ENCODE results near the gene TAF4.

DNA sequence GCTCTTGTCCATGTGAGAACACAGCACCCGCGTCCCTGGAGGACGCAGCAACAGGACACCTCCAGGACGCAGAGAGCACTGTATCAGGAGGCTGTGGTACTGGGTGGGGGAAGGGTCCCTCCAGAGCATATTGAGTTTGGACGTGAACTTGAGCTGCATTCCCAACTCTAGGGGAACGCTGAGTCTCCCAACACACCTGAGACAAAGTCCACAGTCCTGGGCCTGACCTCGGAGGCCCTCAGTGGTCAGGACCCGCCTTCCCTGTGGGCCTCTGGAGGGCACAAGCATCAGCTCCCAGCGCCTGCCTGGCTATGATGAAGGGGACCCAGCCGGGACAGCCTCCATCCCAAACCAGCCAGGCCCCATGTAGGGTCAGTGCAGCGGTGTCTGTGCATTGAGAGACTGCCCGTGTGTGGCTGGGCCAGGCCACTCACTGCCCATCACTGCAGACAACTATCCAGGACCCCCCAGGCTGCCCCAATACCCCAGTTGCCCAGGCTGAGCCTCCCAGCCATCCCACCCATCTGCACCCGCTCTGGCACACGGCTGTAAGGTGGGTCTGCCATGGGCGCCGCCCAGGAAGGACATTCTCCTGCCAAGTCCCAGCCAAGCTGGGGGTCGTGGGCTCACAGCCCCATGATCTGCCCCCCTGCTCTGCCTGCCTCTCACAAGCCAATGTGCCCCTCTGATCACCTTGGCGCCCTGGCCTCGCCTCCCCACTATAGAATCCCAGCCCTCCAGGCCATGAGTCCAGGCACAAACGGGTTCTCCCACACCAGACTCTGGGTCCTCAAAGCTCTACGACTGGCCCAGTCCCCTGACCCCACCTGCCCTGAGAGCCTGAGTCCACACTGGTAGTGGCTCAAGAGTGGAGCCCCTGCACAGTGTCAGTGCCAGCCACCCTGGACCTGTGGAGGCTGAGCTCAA lies 115.7 kb downstream of the TAF4 start:
- TF ChIP-seq TOX (CRISPR knock-in tag; IDR thresholded peaks at IDR 0.05; ENCODE audit: borderline replicate concordance), result no peak
- no peak for TF ChIP-seq ARNTL (CRISPR knock-in tag; IDR thresholded peaks at IDR 0.05; ENCODE audit: borderline replicate concordance, low read depth)
- no peak for TF ChIP-seq PPARA (CRISPR knock-in tag; IDR thresholded peaks at IDR 0.05; ENCODE audit: borderline replicate concordance)
- TF ChIP-seq ISL1 (CRISPR knock-in tag; IDR thresholded peaks at IDR 0.05), result no peak
- TF ChIP-seq, protein P1, sequence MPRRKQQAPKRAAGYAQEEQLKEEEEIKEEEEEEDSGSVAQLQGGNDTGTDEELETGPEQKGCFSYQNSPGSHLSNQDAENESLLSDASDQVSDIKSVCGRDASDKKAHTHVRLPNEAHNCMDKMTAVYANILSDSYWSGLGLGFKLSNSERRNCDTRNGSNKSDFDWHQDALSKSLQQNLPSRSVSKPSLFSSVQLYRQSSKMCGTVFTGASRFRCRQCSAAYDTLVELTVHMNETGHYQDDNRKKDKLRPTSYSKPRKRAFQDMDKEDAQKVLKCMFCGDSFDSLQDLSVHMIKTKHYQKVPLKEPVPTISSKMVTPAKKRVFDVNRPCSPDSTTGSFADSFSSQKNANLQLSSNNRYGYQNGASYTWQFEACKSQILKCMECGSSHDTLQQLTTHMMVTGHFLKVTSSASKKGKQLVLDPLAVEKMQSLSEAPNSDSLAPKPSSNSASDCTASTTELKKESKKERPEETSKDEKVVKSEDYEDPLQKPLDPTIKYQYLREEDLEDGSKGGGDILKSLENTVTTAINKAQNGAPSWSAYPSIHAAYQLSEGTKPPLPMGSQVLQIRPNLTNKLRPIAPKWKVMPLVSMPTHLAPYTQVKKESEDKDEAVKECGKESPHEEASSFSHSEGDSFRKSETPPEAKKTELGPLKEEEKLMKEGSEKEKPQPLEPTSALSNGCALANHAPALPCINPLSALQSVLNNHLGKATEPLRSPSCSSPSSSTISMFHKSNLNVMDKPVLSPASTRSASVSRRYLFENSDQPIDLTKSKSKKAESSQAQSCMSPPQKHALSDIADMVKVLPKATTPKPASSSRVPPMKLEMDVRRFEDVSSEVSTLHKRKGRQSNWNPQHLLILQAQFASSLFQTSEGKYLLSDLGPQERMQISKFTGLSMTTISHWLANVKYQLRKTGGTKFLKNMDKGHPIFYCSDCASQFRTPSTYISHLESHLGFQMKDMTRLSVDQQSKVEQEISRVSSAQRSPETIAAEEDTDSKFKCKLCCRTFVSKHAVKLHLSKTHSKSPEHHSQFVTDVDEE (CRISPR knock-in tag; IDR thresholded peaks at IDR 0.05), result no peak
- TF ChIP-seq, protein P2, sequence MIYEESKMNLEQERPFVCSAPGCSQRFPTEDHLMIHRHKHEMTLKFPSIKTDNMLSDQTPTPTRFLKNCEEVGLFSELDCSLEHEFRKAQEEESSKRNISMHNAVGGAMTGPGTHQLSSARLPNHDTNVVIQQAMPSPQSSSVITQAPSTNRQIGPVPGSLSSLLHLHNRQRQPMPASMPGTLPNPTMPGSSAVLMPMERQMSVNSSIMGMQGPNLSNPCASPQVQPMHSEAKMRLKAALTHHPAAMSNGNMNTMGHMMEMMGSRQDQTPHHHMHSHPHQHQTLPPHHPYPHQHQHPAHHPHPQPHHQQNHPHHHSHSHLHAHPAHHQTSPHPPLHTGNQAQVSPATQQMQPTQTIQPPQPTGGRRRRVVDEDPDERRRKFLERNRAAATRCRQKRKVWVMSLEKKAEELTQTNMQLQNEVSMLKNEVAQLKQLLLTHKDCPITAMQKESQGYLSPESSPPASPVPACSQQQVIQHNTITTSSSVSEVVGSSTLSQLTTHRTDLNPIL (CRISPR knock-in tag; IDR thresholded peaks at IDR 0.05; ENCODE audit: low read depth), result no peak
- TF ChIP-seq ZFP3 (CRISPR knock-in tag; IDR thresholded peaks at IDR 0.05), result no peak
- TF ChIP-seq SNAI2 (CRISPR knock-in tag; IDR thresholded peaks at IDR 0.05), result no peak
- TF ChIP-seq ZC3H10 (CRISPR knock-in tag; IDR thresholded peaks at IDR 0.05), result no peak
